ENCODE data around the gene SELENOW.
A peak's percentile ranks its signal among the peaks of the same experiment; 100 is the strongest.
"Not testable (repeated sequence)": the region's sequence is repeated elsewhere in the genome, so short reads cannot be mapped to it uniquely, and the experiment has no call there.

Gene SELENOW

DNA sequence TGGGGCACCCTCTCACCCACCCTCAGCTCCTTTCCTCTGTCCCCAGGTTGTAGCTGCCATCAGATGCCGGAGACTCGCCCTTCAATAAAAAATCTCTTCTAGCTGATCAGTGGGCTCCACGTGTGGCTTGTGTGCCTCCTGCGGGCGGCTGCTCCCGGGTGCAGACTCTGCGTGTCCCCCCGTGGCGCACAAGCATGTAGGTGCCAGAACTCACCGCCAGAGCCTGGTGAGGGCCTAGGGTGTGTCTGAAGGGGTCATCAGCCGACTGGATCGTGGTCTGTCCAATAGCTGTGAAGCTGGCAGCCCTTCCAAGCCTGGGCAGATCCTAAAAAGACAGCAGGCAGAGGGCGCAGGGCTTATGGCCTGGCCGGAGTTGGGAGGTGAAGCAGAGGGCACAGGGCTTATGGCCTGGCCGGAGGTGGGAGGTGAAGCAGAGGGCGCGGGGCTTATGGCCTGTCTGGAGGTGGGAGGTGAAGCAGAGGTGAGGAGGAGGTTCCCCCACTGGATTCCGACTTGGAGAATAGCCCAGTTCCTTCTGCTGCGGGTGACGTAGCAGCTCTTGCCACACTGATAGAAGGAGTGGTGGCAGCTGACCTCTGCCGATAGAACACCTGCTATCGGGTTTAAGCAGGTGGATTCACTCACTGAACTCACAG is 21.4 kb upstream of the SELENOW start:
- DNase-seq = no peak

DNA sequence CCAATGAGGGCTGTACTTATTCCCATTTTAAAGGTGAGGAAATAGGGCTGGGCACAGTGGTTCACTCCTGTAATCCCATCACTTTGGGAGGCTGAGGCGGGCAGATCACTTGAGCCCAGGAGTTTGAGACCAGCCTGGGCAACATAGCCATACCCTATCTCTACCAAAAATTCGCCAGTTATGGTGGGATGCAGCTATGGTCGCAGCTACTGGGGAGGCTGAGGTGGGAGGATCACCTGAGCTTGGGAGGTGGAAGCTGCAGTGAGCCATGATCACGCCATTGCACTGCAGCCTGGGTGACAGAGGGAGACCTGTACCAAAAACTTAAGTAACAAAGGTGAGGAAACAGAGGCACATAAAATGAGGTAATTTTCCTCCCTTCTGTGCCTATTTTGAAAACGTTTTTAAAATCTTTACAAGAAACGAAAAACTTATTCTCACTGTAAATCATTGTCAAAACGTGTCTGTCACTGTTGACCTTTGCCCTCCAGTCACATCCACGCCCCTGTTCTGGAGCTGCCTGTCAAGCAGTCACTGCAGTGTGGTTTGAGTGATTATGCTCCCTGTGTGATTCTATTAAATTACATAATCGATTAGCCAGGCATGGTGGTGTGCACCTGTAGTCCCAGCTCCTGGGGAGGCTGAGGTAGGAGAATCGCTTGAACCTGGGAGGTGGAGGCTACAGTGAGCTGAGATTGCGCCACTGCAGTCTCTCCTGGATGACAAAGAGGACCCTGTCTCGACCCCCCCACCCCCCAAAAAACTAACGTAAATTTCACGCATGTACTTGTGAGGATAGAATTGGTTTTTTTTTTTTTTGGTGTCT is 20.7 kb upstream of the SELENOW start:
- no peak for DNase-seq

DNA sequence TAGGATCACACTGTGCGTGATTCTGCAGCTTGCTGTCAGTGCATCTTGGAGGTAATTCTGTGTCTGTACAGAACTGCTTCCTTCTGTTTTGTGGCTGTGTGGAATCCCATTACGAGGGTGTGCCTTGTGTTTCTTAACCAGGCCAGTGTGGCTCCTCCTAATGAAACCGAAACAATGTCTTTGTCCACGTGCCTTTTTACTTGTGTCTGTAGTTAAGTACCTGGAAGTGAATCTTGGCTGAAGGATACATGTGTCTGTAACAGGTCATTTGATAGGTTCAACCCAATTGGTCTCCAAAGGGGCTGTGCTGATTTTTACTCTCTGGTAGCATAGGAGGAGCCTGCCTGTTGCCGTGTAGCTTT is 20.1 kb upstream of the SELENOW start:
- DNase-seq = no peak

DNA sequence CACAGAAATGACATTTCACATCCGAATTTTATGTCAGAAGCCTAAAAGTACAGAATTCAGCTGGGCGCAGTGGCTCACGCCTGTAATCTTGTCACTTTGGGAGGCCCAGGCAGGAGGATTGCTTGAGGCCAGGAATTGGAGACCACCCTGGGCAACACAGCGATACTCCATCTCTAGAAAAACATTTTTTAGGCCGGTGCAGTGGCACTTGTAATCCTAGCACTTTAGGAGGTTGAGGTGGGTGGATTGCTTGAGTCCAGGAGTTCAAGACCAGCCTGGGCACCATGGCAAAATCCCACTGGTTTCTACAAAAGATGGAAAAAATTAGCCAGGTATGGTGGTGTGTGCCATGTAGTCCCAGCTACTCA is 17.9 kb upstream of the SELENOW start:
- DNase-seq = no peak

- DNase-seq = no peak
Observed at GRCh38 chr19:47761566-47761965, 16.9 kb upstream of the SELENOW start.

GRCh38 chr19:47762151-47762550 is 16.4 kb upstream of the SELENOW start:
- DNase-seq = no peak

DNA sequence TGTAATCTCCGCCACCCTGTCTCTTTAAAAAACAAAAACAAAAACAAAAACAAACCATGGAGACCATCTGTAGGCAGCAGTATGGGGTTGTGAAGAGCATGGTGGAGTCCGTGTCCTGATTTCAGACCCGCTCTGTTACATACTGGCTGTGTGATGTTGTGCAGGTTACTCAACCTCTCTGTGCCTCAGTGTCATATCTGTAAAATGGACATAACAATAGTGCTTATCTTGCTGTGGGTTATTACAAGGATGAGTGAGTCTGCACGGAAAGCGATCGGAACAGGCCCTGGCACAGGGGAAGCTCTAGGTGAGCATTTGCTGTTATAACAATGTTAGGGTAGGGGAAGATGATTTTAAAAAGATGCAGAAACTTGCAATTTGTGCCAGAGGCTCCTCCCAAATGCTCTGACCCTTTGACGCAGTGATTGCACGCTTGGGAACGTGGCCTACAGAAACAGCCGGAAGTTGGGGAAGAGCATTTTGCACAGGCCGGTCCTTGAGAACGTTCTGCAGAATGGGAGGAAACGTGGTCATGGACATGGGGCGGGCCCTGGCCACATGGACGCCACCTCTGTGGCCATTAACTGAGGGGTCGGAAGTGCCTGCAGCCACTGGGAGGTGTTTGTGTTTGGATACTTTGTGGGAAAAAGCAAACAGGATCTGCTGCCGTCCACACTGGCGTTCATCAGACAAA is 15.7 kb upstream of the SELENOW start:
- DNase-seq = no peak

- DNase-seq = not testable (repeated sequence)
Observed at GRCh38 chr19:47764705-47765104, 13.8 kb upstream of the SELENOW start.

- peak; percentile 44 for DNase-seq
Observed at GRCh38 chr19:47765523-47766358, 12.8 kb upstream of the SELENOW start.

DNA sequence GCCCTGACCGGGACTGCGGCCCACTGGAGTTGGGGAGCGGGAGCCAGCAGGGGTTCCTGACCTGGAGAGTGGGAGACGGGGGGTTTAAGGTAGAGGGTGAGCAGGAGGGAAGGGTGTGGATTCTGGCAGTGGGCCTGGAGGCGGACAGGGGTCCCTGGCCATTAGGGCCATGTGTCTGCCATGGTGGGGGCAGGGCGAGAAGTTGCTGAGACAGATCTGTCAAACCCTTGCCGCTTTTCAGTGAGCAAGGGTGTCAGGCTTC is 12.2 kb upstream of the SELENOW start:
- no peak for DNase-seq

DNA sequence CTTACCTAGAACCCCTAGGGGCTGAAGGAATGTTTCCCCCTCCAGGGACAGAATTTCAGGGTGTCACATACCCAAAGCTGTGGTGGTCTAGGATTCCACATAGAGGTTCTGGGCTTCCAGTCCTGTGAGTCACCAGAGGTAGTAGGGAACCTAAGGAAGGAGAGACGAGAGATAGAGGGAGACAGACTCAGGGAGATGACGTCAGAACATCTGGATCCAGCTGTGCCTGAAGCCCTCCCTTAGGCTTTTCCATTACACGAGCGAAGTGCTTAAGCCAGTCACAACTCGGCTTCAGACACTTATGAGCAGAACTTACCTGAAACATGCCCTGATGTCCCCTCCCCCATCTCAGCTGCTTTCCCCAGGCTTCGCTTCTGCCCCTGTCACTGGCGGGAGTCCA is 11.8 kb upstream of the SELENOW start:
- no peak for DNase-seq

DNA sequence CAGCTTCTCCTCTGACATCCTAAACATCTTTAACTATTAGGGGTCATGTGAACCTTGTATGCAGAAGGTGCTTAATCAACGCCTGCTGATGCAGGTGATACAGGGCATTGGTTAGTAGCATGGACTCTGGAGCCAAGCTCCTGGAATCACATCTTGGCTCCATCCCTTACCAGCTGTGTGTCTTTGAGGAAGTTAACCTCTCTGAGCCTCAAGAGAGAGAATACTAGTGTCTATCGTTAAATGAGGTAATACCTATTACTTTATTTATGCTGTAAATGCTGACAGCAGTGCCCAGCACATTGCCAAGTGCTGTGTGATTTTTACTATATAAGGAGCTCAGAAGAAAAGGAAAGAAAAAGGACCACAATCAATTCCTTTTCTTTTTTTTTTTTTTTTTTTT is 11.2 kb upstream of the SELENOW start:
- DNase-seq = no peak

DNA sequence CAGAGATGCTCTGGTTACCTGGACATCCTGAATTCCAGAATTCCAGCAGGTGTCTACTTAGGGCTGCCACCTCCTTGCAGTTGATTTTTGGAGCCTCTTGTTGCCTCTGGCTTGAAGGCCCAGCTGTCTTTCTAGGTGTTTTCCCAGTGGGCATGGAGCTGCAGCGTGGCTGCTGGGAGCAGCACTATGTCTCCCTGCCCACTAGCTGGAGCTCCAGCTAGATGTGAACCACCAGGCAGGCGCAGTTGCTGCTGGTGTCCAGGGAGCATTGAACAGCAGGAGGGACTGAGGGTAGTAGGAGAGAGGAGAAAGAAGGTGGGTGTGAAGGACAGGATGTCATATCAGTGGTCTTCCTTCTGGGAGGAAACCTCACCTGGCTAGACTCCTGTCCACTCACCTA is 9.9 kb upstream of the SELENOW start:
- DNase-seq = no peak

DNA sequence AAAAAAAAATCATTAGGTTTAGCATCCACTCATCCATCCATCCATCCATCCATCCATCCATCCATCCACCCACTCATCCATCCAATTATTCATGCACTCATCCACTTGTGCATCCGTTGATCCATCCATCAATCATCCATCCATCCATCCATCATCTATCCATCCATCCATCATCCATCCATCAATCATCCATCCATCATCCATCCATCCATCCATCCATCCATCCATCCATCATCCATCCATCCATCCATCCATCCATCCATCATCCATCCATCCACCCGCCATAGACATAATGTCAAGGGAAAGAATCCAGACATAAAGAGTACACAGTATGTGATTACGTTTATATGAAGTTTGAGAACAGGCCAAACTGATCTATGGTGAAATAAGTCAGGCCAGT is 9.0 kb upstream of the SELENOW start:
- DNase-seq = no peak

GRCh38 chr19:47771291-47771690 is 7.2 kb upstream of the SELENOW start:
- not testable (repeated sequence) for DNase-seq

DNA sequence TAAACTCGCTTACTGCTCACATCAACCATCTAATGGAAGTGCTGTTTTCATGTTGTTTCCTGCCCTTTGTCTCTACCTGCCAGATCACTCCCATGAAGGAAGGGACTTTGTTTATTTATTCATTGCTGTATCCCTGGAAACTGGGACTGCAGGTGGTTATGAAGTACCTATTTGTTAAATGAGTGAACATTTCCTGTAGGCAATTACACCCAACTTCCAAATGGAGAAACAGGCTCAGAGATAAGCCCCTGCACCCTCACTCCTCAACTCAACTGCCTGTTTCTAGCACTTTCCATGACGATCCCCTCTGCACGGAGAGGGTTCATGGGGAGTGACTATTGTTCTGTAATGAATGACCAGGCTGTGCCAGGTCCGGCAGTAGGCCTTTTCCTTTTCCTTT is 1.9 kb upstream of the SELENOW start:
- no peak for DNase-seq

DNA sequence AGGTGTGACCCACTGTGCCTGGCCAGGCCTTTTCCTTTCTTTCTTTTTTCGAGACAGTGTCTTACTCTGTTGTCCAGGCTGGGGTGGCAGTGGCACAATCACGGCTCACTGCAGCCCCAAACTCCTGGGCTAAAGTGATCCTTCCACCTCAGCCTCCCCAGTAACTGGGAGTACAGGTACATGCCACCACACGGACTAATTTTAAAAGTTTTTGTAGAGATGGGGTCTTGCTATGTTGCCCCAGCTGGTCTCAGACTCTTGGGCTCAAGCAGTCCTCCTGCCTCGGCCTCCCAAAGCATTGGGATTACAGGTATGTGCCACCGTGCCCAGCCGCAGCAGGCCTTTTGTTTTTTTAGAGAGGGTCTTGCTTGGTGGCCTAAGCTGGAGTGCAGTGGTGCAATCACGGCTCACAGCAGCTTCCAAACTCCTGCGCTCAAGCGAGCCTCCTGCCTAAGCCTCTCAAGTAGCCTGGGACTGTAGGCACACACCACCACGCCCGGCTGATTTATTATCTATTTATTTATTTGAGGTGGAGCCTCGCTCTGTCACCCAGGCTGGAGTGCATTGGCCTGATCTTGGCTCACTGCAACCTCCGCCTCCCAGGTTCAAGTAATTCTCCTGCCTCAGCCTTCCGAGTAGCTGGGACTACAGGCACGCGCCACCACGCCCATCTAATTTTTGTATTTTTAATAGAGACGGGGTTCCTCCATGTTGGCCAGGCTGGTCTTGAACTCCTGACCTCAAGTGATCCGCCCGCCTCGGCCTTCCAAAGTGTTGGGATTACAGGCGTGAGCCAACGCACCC is 1.1 kb upstream of the SELENOW start:
- DNase-seq = not testable (repeated sequence)

DNA sequence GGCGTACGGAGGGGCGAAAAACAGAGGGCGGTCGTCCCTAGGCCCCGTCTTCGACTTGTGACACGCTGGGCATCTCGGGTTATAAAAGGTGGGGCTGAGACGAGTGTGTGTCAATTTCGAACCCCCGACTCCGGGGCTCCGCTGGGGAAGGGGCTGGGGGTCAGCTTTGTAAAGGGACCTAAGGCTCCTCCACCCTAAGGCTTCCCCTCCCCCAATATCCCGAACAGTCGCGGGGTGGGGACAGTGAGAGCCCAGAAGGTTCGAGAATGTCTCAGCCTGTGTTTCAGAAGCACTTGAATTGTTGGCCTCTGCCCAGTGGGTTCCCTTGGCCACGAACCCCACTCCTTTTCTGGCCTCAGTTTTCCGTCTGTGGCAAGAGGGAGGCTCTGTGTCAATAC is 450 bp downstream of the SELENOW start:
- peak; percentile 22 for DNase-seq

- DNase-seq = no peak
Observed at GRCh38 chr19:47779524-47780214, 1.2 kb downstream of the SELENOW start.

GRCh38 chr19:47780215-47780551 is 1.7 kb downstream of the SELENOW start:
- no peak for DNase-seq

DNA sequence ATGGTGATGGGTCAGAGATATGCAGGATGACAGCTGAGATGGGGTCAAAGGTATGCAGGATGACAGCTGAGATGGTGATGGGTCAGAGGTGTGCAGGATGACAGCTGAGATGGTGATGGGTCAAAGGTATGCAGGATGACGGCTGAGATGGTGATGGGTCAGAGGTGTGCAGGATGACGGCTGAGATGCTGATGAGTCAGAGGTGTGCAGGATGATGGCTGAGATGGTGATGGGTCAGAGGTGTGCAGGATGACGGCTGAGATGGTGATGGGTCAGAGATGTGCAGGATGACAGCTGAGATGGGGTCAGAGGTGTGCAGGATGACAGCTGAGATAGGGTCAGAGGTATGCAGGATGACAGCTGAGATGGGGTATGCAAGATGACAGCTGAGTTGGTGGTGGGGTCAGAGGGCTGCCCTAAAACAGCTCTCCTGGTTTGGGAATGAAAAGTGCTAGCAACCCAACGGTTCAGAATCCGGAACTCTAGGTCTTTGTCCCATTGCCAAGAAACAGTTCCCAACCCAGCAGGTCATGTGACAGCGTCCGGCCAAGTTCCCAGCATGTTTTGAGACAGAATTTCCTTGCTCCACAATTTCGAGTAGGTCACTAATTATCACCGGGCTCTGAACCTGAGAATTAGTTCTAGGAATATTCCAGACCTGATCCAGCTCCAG is 3.2 kb downstream of the SELENOW start:
- no peak for DNase-seq

DNA sequence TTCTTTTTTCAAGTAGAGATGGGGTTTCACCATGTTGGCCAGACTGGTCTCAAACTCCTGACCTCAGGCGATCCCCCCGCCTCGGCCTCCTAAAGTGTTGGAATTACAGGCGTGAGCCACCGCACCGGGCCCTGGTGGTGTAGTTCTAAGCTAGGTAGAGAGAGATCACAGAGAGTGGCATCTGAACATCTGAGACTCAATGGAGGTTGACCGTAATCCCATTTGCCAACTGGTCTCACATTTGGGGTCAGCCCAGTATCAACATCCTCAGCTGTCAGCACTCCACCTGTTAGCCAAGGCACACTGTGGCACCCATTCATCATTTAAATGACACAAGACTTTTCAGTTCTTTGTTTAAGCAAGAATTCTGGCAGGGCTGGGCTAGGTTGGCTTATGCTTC is 8.1 kb downstream of the SELENOW start:
- DNase-seq = no peak
